ENCODE measurements around the gene PPP2R3B.

The PPP2R3B gene

GRCh38 chrX:292900-293897 is 93.5 kb downstream of the PPP2R3B start:
- intact Hi-C loops (cut with micrococcal nuclease), result no loop called here
- H3K36me3 Mint-ChIP-seq (ENCODE audit: low read depth), result peaks cover 86% of the 10 kb centered on the region

DNA sequence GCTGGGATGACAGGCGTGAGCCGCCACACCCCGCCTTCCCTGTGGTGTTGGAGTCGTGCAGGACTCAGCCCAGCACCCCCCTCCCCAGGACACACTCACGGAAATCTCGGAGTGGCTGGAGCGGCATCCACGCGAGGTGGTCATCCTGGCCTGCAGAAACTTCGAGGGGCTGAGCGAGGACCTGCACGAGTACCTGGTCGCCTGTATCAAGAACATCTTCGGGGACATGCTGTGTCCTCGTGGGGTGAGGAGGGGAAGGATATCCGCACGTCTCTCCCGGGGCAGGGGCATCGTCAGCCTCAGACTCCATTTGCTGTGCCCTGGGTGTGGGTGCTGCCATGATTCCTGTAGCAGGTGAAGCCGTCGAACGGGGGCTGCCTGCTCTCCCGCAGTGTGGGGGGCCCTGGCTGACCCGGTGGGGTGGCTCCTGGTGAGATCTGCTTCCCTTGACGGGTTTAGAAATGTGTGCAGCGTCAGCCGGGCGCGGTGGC is 95.3 kb downstream of the PPP2R3B start:
- Mint-ChIP-seq H3K9me3 (no peaks in the 10 kb centered on the region), H3K27ac (no peak overlapping the region), H3K4me3 (no peak overlapping the region), H3K27me3 (no peaks in the 10 kb centered on the region), H3K36me3 (ENCODE audit: low read depth) (peaks cover 89% of the 10 kb centered on the region), H3K4me1 (ENCODE audit: low read depth) (no peaks in the 10 kb centered on the region)
- intact Hi-C loops (cut with micrococcal nuclease), result no loop called here

More at GRCh38 chrX:292900-293897, 93.5 kb downstream of the PPP2R3B start:
- H3K27me3 Mint-ChIP-seq, result no peaks in the 10 kb centered on the region
- H3K9me3 Mint-ChIP-seq, result no peaks in the 10 kb centered on the region
- no peaks in the 10 kb centered on the region for H3K4me1 Mint-ChIP-seq (ENCODE audit: low read depth)
- no peak overlapping the region for H3K4me3 Mint-ChIP-seq
- no peak overlapping the region for H3K27ac Mint-ChIP-seq

GRCh38 chrX:290476-291166 is 96.1 kb downstream of the PPP2R3B start:
- Mint-ChIP-seq H3K36me3 (ENCODE audit: low read depth) (peaks cover 89% of the 10 kb centered on the region), H3K27me3 (no peaks in the 10 kb centered on the region), H3K4me1 (ENCODE audit: low read depth) (no peaks in the 10 kb centered on the region), H3K4me3 (no peak overlapping the region), H3K27ac (no peak overlapping the region), H3K9me3 (no peaks in the 10 kb centered on the region)
- intact Hi-C loops (cut with micrococcal nuclease), result no loop called here

DNA sequence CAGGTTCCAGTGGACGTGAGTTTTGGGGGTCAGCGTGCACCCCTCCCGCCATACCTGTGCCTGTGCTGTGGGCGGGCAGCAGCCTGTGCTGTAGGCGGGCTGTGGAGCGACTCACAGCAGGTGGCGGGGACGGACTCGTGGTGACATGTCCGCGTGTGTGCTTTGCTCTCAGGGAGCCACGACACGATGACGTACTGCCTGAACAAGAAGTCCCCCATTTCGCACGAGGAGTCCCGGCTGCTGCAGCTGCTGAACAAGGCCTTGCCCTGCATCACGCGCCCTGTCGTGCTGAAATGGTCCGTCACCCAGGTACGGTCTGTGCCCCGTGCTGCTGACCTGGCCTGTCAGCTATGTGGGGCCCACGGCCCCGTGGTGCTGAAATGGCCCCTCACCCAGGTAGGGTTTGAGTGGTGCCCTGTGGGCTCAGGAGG is 98.1 kb downstream of the PPP2R3B start:
- no peaks in the 10 kb centered on the region for H3K27me3 Mint-ChIP-seq
- H3K4me3 Mint-ChIP-seq, result no peak overlapping the region
- peaks cover 6% of the 10 kb centered on the region for H3K4me1 Mint-ChIP-seq (ENCODE audit: low read depth)
- H3K36me3 Mint-ChIP-seq (ENCODE audit: low read depth), result peaks cover 88% of the 10 kb centered on the region
- no peaks in the 10 kb centered on the region for H3K9me3 Mint-ChIP-seq
- no peak overlapping the region for H3K27ac Mint-ChIP-seq
- intact Hi-C loops (cut with micrococcal nuclease), result no loop called here

- H3K4me1 Mint-ChIP-seq (ENCODE audit: low read depth), result peaks cover 6% of the 10 kb centered on the region
- no peak overlapping the region for H3K27ac Mint-ChIP-seq
- no peak overlapping the region for H3K4me3 Mint-ChIP-seq
- no peaks in the 10 kb centered on the region for H3K9me3 Mint-ChIP-seq
- H3K27me3 Mint-ChIP-seq, result no peaks in the 10 kb centered on the region
- intact Hi-C loops (cut with micrococcal nuclease), result no loop called here
- peaks cover 85% of the 10 kb centered on the region for H3K36me3 Mint-ChIP-seq (ENCODE audit: low read depth)
Observed at GRCh38 chrX:287670-288069, 99.0 kb downstream of the PPP2R3B start.

DNA sequence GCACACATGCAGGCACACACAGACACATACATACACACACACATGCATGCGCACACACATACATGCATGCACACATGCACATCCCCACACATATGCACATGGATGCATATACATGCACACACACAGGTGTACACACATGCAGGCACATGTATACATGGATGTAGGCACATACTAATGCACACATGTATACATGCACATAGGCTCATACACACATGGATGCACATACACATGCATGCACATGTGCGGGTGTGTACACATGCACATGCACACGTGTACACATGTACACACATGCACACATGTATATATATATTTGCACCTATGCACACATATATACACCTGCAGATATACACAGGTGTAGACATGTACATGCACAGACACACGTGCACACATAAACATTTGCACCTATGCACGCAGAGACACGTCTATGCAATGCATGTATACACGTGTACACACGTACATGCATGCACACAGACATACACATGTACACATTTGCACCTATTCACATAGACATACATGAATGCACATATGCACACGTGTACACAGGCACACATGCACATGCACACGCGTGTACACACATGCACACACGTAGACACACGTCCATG is 101.5 kb downstream of the PPP2R3B start:
- no peaks in the 10 kb centered on the region for H3K9me3 Mint-ChIP-seq
- peaks cover 6% of the 10 kb centered on the region for H3K4me1 Mint-ChIP-seq (ENCODE audit: low read depth)
- H3K36me3 Mint-ChIP-seq (ENCODE audit: low read depth), result peaks cover 60% of the 10 kb centered on the region
- no peaks in the 10 kb centered on the region for H3K27me3 Mint-ChIP-seq
- H3K4me3 Mint-ChIP-seq, result no peak overlapping the region
- no peak overlapping the region for H3K27ac Mint-ChIP-seq
- intact Hi-C loops (cut with micrococcal nuclease), result no loop called here
